NCI-H2171 treated with DMSO at 0.1 percent for 48 hours (cell line): Measurements from ENCODE around the gene CNTNAP5.
A peak's percentile ranks its signal among the peaks of the same experiment; 100 is the strongest.
"Not testable (repeated sequence)": the region's sequence is repeated elsewhere in the genome, so short reads cannot be mapped to it uniquely, and the experiment has no call there.

ENCODE experiments used
- DNase-seq: peaks from one replicate; lab custom pipeline; 2025; lab: John Stamatoyannopoulos, UW

Gene CNTNAP5

GRCh38 chr2:124320051-124320688 is 295.1 kb downstream of the CNTNAP5 start:
- DNase-seq, result peak; percentile 96

GRCh38 chr2:124323321-124323720 is 298.2 kb downstream of the CNTNAP5 start:
- peak; percentile 53 for DNase-seq

GRCh38 chr2:124325667-124326440 is 300.8 kb downstream of the CNTNAP5 start:
- peak; percentile 69 for DNase-seq

GRCh38 chr2:124327303-124327702 is 302.2 kb downstream of the CNTNAP5 start:
- DNase-seq, result no peak

- DNase-seq, result no peak
Measured at GRCh38 chr2:124328397-124328796, 303.3 kb downstream of the CNTNAP5 start.

- DNase-seq, result no peak
Measured at GRCh38 chr2:124333784-124334183, 308.7 kb downstream of the CNTNAP5 start.

- DNase-seq, result no peak
Measured at GRCh38 chr2:124335058-124335457, 310.0 kb downstream of the CNTNAP5 start.

GRCh38 chr2:124339709-124340108 is 314.6 kb downstream of the CNTNAP5 start:
- DNase-seq, result no peak

- peak; percentile 19 for DNase-seq
Measured at GRCh38 chr2:124343827-124344498, 318.9 kb downstream of the CNTNAP5 start.

- peak; percentile 96 for DNase-seq
Measured at GRCh38 chr2:124347209-124347608, 322.1 kb downstream of the CNTNAP5 start.

GRCh38 chr2:124353656-124354055 is 328.6 kb downstream of the CNTNAP5 start:
- DNase-seq, result peak; percentile 79

- DNase-seq, result no peak
Measured at GRCh38 chr2:124354466-124354865, 329.4 kb downstream of the CNTNAP5 start.

- not testable (repeated sequence) for DNase-seq
Measured at GRCh38 chr2:124361966-124362365, 336.9 kb downstream of the CNTNAP5 start.

- DNase-seq, result no peak
Measured at GRCh38 chr2:124369181-124369580, 344.1 kb downstream of the CNTNAP5 start.

GRCh38 chr2:124380221-124380749 is 355.2 kb downstream of the CNTNAP5 start:
- DNase-seq, result no peak

- no peak for DNase-seq
Measured at GRCh38 chr2:124382067-124382618, 357.1 kb downstream of the CNTNAP5 start.

GRCh38 chr2:124395961-124396360 is 370.9 kb downstream of the CNTNAP5 start:
- DNase-seq, result peak; percentile 59

GRCh38 chr2:124402274-124402673 is 377.2 kb downstream of the CNTNAP5 start:
- no peak for DNase-seq

- not testable (repeated sequence) for DNase-seq
Measured at GRCh38 chr2:124407836-124408534, 382.9 kb downstream of the CNTNAP5 start.

- DNase-seq, result no peak
Measured at GRCh38 chr2:124424074-124424473, 399.0 kb downstream of the CNTNAP5 start.

GRCh38 chr2:124426122-124426521 is 401.0 kb downstream of the CNTNAP5 start:
- DNase-seq, result no peak

GRCh38 chr2:124426625-124427024 is 401.5 kb downstream of the CNTNAP5 start:
- no peak for DNase-seq
